Body of pancreas (tissue), 4 donors: ENCODE data around the gene HLF.

ENCODE experiments used
- CTCF ChIP-seq, 7 experiments: fragments of 450-650 bp in 4 of 7; fragments of 200-600 bp in 3 of 7; sonication (generic) in 3 of 7; IDR thresholded peaks; one replicate each; pipeline ENCODE4 v1.5.1; 2016 to 2019; ENCODE audit warnings: antibody characterized with exemption in 7 of 7
- POLR2A ChIP-seq, 3 donors: fragments of 450-650 bp; IDR thresholded peaks; one replicate each; pipeline ENCODE4 v1.6.1; 2016; ENCODE audit warnings: antibody characterized with exemption in 3 of 3, mild to moderate bottlenecking in 2 of 3

GRCh38 chr17:55307879-55308278 is 43.1 kb downstream of the HLF start:
- TF ChIP-seq POLR2A (IDR thresholded peaks at IDR 0.05) (no peak), CTCF (IDR thresholded peaks at IDR 0.05) (no peak)
